HEK293 (cell line): ENCODE results near the gene RNU1-2.

Experiments
- GLIS1 ChIP-seq: fragments of 450-650 bp; formaldehyde crosslinking; IDR thresholded peaks from 2 replicates; pipeline ENCODE4 v1.5.1; 2016; ENCODE audit warnings: missing biosample characterization, missing genetic modification characterization
- GLIS2 ChIP-seq: fragments of 450-650 bp; formaldehyde crosslinking; IDR thresholded peaks from 2 replicates; pipeline ENCODE4 v1.5.1; 2016; ENCODE audit warnings: missing biosample characterization, missing genetic modification characterization
- KLF1 ChIP-seq: fragments of 450-650 bp; formaldehyde crosslinking; IDR thresholded peaks from 2 replicates; pipeline ENCODE4 v1.5.1; 2016; ENCODE audit warnings: missing biosample characterization, missing genetic modification characterization
- PRDM1 ChIP-seq: fragments of 450-650 bp; formaldehyde crosslinking; IDR thresholded peaks from 2 replicates; pipeline ENCODE4; 2016; ENCODE audit warnings: missing biosample characterization, missing genetic modification characterization
- SCRT1 ChIP-seq: fragments of 450-650 bp; formaldehyde crosslinking; IDR thresholded peaks from 2 replicates; pipeline ENCODE4 v1.5.1; 2016; ENCODE audit warnings: missing biosample characterization, missing genetic modification characterization, borderline replicate concordance
- SP2 ChIP-seq: fragments of 450-650 bp; formaldehyde crosslinking; IDR thresholded peaks from 2 replicates; pipeline ENCODE4 v1.5.1; 2016; ENCODE audit warnings: missing biosample characterization, missing genetic modification characterization
- SP3 ChIP-seq: fragments of 450-650 bp; formaldehyde crosslinking; IDR thresholded peaks from 2 replicates; pipeline ENCODE4 v1.5.1; 2016; ENCODE audit warnings: missing biosample characterization, missing genetic modification characterization
- WT1 ChIP-seq: fragments of 450-650 bp; formaldehyde crosslinking; IDR thresholded peaks from 2 replicates; pipeline ENCODE4 v1.5.1; 2016; ENCODE audit warnings: missing biosample characterization, missing genetic modification characterization
- ZFHX2 ChIP-seq: fragments of 450-650 bp; formaldehyde crosslinking; conservative IDR thresholded peaks from 2 replicates; pipeline ENCODE4 v1.5.1; 2016; ENCODE audit warnings: missing biosample characterization, missing genetic modification characterization
- ZNF121 ChIP-seq: fragments of 450-650 bp; formaldehyde crosslinking; IDR thresholded peaks from 2 replicates; pipeline ENCODE4 v1.5.1; 2016; ENCODE audit warnings: missing biosample characterization, missing genetic modification characterization
- ZNF16 ChIP-seq: fragments of 450-650 bp; formaldehyde crosslinking; IDR thresholded peaks from 2 replicates; pipeline ENCODE4 v1.5.1; 2016; ENCODE audit warnings: low read depth, missing biosample characterization, missing genetic modification characterization
- ZNF2 ChIP-seq: fragments of 450-650 bp; formaldehyde crosslinking; IDR thresholded peaks from 2 replicates; pipeline ENCODE4 v1.5.1; 2016; ENCODE audit warnings: missing biosample characterization, missing genetic modification characterization
- ZNF324 ChIP-seq: fragments of 450-650 bp; formaldehyde crosslinking; IDR thresholded peaks from 2 replicates; pipeline ENCODE4 v1.5.1; 2016; ENCODE audit warnings: missing biosample characterization, missing genetic modification characterization
- ZNF335 ChIP-seq: fragments of 450-650 bp; formaldehyde crosslinking; conservative IDR thresholded peaks from 2 replicates; pipeline ENCODE4 v1.5.1; 2016; ENCODE audit warnings: missing biosample characterization, missing genetic modification characterization
- ZNF660 ChIP-seq: fragments of 450-650 bp; IDR thresholded peaks from 2 replicates; pipeline ENCODE4 v1.5.1; 2018; ENCODE audit warnings: missing biosample characterization, mild to moderate bottlenecking, missing genetic modification characterization
- TF ChIP-seq, protein P1 (sequence below): fragments of 450-650 bp; formaldehyde crosslinking; IDR thresholded peaks from 2 replicates; pipeline ENCODE4 v1.5.1; 2016; ENCODE audit warnings: missing biosample characterization, missing genetic modification characterization
- TF ChIP-seq, protein P2 (sequence below): fragments of 450-650 bp; formaldehyde crosslinking; IDR thresholded peaks from 2 replicates; pipeline ENCODE4 v1.5.1; 2016; ENCODE audit warnings: missing biosample characterization, missing genetic modification characterization
- TF ChIP-seq, protein P3 (sequence below): fragments of 450-650 bp; formaldehyde crosslinking; IDR thresholded peaks from 2 replicates; pipeline ENCODE4 v1.5.1; 2016; ENCODE audit warnings: missing biosample characterization, missing genetic modification characterization
- TF ChIP-seq, protein P4 (sequence below): fragments of 450-650 bp; formaldehyde crosslinking; IDR thresholded peaks from 2 replicates; pipeline ENCODE4 v1.5.1; 2017; ENCODE audit warnings: missing biosample characterization, missing genetic modification characterization
- TF ChIP-seq, protein P5 (sequence below): fragments of 450-650 bp; formaldehyde crosslinking; IDR thresholded peaks from 2 replicates; pipeline ENCODE4 v1.5.1; 2017; ENCODE audit warnings: missing biosample characterization, missing genetic modification characterization

Gene RNU1-2

DNA sequence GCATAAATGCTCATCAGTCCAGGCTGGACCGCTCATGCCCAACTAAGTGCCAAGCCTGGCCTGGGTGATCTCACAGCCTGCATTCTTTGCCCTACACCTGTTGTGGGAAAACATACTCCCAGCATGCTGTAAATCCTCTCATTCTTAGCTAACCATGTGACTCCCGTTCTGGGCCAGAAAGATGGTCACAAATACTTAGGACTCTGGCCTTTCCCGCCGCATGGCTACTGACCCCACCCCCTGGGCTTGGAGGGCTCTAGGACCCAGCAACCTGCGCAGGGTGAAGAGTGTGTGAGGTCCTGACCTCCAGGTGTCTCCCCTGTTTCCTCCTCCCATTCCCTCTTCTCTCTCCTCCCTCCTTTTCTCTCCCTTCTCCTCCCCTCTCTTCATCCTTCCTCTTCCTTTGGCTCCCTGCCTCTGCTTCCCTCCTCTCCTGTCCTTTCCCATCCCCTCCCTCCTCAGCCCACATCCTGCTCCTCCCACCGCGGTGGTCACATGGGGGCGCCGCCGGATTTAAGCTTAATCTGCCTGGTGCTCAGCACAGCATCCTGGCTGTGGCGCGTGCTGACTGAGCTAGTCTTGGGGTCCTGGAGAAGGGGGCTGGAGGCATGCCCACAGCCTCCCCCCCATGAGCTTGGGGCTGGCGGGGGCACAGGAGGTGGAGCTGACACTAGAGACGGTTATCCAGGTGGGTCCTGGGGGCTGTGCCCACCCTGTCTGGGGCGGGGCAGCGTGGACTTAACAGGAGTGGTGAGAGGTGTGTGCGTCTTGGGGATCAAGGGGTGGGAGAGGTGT, 25.8 kb downstream of the RNU1-2 start, which contains the start of gene CROCC (continued):
- TF ChIP-seq, protein P1, sequence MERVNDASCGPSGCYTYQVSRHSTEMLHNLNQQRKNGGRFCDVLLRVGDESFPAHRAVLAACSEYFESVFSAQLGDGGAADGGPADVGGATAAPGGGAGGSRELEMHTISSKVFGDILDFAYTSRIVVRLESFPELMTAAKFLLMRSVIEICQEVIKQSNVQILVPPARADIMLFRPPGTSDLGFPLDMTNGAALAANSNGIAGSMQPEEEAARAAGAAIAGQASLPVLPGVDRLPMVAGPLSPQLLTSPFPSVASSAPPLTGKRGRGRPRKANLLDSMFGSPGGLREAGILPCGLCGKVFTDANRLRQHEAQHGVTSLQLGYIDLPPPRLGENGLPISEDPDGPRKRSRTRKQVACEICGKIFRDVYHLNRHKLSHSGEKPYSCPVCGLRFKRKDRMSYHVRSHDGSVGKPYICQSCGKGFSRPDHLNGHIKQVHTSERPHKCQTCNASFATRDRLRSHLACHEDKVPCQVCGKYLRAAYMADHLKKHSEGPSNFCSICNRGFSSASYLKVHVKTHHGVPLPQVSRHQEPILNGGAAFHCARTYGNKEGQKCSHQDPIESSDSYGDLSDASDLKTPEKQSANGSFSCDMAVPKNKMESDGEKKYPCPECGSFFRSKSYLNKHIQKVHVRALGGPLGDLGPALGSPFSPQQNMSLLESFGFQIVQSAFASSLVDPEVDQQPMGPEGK = peak; percentile 80
- TF ChIP-seq SP2 (tag by site-specific recombination) (peak; percentile 55), ZNF2 (no peak), SCRT1 (tag by site-specific recombination) (peak; percentile 70; the same call in 1 of the 2 replicates), ZNF324 (0 out of 2 replicates have a peak, but pooled peaks have one; percentile 37), KLF1 (tag by site-specific recombination) (peak; percentile 75), ZNF121 (tag by site-specific recombination) (no peak), ZFHX2 (peak; percentile 83), GLIS1 (tag by site-specific recombination) (peak; percentile 29), PRDM1 (tag by site-specific recombination) (peak; percentile 52), ZNF660 (no peak), SP3 (peak; percentile 77), ZNF16 (tag by site-specific recombination) (no peak), GLIS2 (tag by site-specific recombination) (peak; percentile 68), WT1 (peak; percentile 81), ZNF335 (tag by site-specific recombination) (no peak)
- TF ChIP-seq, protein P2, sequence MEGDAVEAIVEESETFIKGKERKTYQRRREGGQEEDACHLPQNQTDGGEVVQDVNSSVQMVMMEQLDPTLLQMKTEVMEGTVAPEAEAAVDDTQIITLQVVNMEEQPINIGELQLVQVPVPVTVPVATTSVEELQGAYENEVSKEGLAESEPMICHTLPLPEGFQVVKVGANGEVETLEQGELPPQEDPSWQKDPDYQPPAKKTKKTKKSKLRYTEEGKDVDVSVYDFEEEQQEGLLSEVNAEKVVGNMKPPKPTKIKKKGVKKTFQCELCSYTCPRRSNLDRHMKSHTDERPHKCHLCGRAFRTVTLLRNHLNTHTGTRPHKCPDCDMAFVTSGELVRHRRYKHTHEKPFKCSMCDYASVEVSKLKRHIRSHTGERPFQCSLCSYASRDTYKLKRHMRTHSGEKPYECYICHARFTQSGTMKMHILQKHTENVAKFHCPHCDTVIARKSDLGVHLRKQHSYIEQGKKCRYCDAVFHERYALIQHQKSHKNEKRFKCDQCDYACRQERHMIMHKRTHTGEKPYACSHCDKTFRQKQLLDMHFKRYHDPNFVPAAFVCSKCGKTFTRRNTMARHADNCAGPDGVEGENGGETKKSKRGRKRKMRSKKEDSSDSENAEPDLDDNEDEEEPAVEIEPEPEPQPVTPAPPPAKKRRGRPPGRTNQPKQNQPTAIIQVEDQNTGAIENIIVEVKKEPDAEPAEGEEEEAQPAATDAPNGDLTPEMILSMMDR (tag by site-specific recombination) = peak; percentile 43; the same call in 1 of the 2 replicates
- TF ChIP-seq, protein P3, sequence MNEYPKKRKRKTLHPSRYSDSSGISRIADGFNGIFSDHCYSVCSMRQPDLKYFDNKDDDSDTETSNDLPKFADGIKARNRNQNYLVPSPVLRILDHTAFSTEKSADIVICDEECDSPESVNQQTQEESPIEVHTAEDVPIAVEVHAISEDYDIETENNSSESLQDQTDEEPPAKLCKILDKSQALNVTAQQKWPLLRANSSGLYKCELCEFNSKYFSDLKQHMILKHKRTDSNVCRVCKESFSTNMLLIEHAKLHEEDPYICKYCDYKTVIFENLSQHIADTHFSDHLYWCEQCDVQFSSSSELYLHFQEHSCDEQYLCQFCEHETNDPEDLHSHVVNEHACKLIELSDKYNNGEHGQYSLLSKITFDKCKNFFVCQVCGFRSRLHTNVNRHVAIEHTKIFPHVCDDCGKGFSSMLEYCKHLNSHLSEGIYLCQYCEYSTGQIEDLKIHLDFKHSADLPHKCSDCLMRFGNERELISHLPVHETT (tag by site-specific recombination) = no peak
- TF ChIP-seq, protein P4, sequence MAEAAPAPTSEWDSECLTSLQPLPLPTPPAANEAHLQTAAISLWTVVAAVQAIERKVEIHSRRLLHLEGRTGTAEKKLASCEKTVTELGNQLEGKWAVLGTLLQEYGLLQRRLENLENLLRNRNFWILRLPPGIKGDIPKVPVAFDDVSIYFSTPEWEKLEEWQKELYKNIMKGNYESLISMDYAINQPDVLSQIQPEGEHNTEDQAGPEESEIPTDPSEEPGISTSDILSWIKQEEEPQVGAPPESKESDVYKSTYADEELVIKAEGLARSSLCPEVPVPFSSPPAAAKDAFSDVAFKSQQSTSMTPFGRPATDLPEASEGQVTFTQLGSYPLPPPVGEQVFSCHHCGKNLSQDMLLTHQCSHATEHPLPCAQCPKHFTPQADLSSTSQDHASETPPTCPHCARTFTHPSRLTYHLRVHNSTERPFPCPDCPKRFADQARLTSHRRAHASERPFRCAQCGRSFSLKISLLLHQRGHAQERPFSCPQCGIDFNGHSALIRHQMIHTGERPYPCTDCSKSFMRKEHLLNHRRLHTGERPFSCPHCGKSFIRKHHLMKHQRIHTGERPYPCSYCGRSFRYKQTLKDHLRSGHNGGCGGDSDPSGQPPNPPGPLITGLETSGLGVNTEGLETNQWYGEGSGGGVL = peak; percentile 96
- TF ChIP-seq, protein P5, sequence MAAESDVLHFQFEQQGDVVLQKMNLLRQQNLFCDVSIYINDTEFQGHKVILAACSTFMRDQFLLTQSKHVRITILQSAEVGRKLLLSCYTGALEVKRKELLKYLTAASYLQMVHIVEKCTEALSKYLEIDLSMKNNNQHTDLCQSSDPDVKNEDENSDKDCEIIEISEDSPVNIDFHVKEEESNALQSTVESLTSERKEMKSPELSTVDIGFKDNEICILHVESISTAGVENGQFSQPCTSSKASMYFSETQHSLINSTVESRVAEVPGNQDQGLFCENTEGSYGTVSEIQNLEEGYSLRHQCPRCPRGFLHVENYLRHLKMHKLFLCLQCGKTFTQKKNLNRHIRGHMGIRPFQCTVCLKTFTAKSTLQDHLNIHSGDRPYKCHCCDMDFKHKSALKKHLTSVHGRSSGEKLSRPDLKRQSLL (tag by site-specific recombination) = no peak
- TF ChIP-seq, all 188 proteins: peak for 23
